Ramos (cell line): ENCODE results near the gene CCDC57.

Source experiments
- in situ Hi-C: fragments of 300-500 bp; cut with MboI; formaldehyde crosslinking; loops from one replicate; pipeline ENCODE4 v1.14.3; 2022; ENCODE audit warnings: low sequenced_read_pairs; ENCODE audit not compliant: unreplicated experiment

The CCDC57 gene

GRCh38 chr17:82226809-82227628 lies 14.4 kb upstream of the CCDC57 start:
- in situ Hi-C loops = no loop called here

- in situ Hi-C loops = no loop called here
Observed at GRCh38 chr17:82226146-82226808, 13.6 kb upstream of the CCDC57 start.

GRCh38 chr17:82225368-82226029 lies 12.9 kb upstream of the CCDC57 start:
- in situ Hi-C loops = no loop called here

GRCh38 chr17:82224666-82225065 lies 12.0 kb upstream of the CCDC57 start:
- in situ Hi-C loops = no loop called here

GRCh38 chr17:82223517-82223916 lies 10.9 kb upstream of the CCDC57 start:
- in situ Hi-C loops = no loop called here

- in situ Hi-C loops = no loop called here
Observed at GRCh38 chr17:82222816-82223215, 10.2 kb upstream of the CCDC57 start.

- in situ Hi-C loops = no loop called here
Observed at GRCh38 chr17:82221341-82221902, 8.8 kb upstream of the CCDC57 start.

- in situ Hi-C loops = no loop called here
Observed at GRCh38 chr17:82219753-82220709, 7.4 kb upstream of the CCDC57 start.

GRCh38 chr17:82219083-82219482 lies 6.4 kb upstream of the CCDC57 start:
- in situ Hi-C loops = no loop called here

GRCh38 chr17:82218349-82219075 lies 5.9 kb upstream of the CCDC57 start:
- in situ Hi-C loops = no loop called here

- in situ Hi-C loops = no loop called here
Observed at GRCh38 chr17:82217530-82218204, 5.0 kb upstream of the CCDC57 start.

GRCh38 chr17:82217120-82217529 lies 4.5 kb upstream of the CCDC57 start:
- in situ Hi-C loops = no loop called here

GRCh38 chr17:82216301-82217119 lies 3.9 kb upstream of the CCDC57 start:
- in situ Hi-C loops = no loop called here

GRCh38 chr17:82215972-82216300 lies 3.3 kb upstream of the CCDC57 start:
- in situ Hi-C loops = no loop called here

- in situ Hi-C loops = no loop called here
Observed at GRCh38 chr17:82215095-82215971, 2.7 kb upstream of the CCDC57 start.

- in situ Hi-C loops = no loop called here
Observed at GRCh38 chr17:82214012-82214628, 1.5 kb upstream of the CCDC57 start.
